Loucy (cell line): ENCODE results near the gene SEMA3A.

Experiments
- CTCF ChIP-seq: fragments of 200-600 bp; sonication (generic); conservative IDR thresholded peaks from 2 replicates; pipeline ENCODE4 v1.5.1; 2014; ENCODE audit warnings: mild to moderate bottlenecking, antibody characterized with exemption, low read length
- EZH2phosphoT487 ChIP-seq: fragments of 200-600 bp; IDR thresholded peaks from 2 replicates; pipeline ENCODE4 v1.6.1; 2018; ENCODE audit warnings: antibody characterized with exemption, mild to moderate bottlenecking, moderate library complexity, borderline replicate concordance

DNA sequence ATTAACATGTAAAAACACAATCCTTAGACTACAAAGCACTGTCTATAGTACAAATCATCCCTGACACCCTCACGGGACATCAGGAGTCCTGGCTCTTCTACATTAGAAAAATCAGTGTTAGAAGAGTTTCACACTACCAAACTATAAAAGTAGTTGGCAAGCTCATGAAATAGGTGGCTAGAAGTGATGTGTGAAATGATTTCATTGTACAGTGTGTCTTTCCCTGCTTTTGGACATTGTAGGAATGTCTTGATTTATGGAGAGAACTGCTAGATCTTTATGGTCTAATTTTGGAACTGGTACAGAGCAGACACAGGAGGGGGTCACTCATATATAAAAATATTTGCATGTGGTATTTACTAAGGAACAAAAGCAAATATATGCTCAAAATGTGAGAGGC is 33.2 kb downstream of the SEMA3A start:
- no peak for TF ChIP-seq CTCF
- no peak for TF ChIP-seq EZH2phosphoT487
